Osteocyte (in vitro differentiated cells): ENCODE data around the gene SUMO3. TPM values are rescaled to one million over a fixed set of nuclear protein-coding genes. Genes with fewer than 3 reads are reported as not detected.

Experiments used
- DNase-seq: peaks from one replicate; pipeline ENCODE4 v3.0.0; 2021; ENCODE audit warnings: mixed read lengths; ENCODE audit not compliant: unreplicated experiment; ENCODE audit errors: extremely low spot score
- H3K27ac Mint-ChIP-seq: one replicate; pipeline ENCODE4 v1.8.0; 2021; ENCODE audit warnings: mild to moderate bottlenecking, mixed read lengths; ENCODE audit not compliant: unreplicated experiment
- H3K27me3 Mint-ChIP-seq: one replicate; pipeline ENCODE4 v1.8.0; 2021; ENCODE audit warnings: mixed read lengths; ENCODE audit not compliant: unreplicated experiment
- H3K36me3 Mint-ChIP-seq: one replicate; pipeline ENCODE4 v1.8.0; 2021; ENCODE audit warnings: mixed read lengths; ENCODE audit not compliant: unreplicated experiment
- H3K4me1 Mint-ChIP-seq: one replicate; pipeline ENCODE4 v1.8.0; 2021; ENCODE audit warnings: mixed read lengths; ENCODE audit not compliant: unreplicated experiment
- H3K4me3 Mint-ChIP-seq: one replicate; pipeline ENCODE4 v1.8.0; 2021; ENCODE audit warnings: mild to moderate bottlenecking, moderate library complexity, mixed read lengths; ENCODE audit not compliant: unreplicated experiment
- H3K9me3 Mint-ChIP-seq: one replicate; pipeline ENCODE4 v1.8.0; 2021; ENCODE audit warnings: mixed read lengths; ENCODE audit not compliant: unreplicated experiment
- CTCF ChIP-seq: fragments of 200-600 bp; sonication (generic); IDR thresholded peaks from 2 replicates; pipeline ENCODE4 v1.5.0; 2021; ENCODE audit warnings: antibody characterized with exemption, mild to moderate bottlenecking, moderate library complexity
- total RNA-seq: library from RNA; stranded (reverse); gene quantifications from 2 replicates; pipeline ENCODE4 v1.2.1, GENCODE V29; 2021

The SUMO3 gene
- total RNA-seq, 1 donor from 2014 or later = 69.6 TPM

- Mint-ChIP-seq H3K9me3 (no peaks in the 10 kb centered on the region), H3K4me3 (no peak overlapping the region), H3K27ac (no peak overlapping the region), H3K4me1 (peaks cover 12% of the 10 kb centered on the region), H3K36me3 (no peaks in the 10 kb centered on the region), H3K27me3 (peaks cover 4% of the 10 kb centered on the region)
- no peak for DNase-seq
- TF ChIP-seq CTCF = no peak
Observed at GRCh38 chr21:44836666-44837471, 19.0 kb upstream of the SUMO3 start.

- no peak for DNase-seq
- Mint-ChIP-seq H3K4me3 (no peak overlapping the region), H3K27me3 (peaks cover 2% of the 10 kb centered on the region)
Observed at GRCh38 chr21:44836349-44836665, 18.4 kb upstream of the SUMO3 start.

GRCh38 chr21:44835647-44835973, 17.7 kb upstream of the SUMO3 start:
- Mint-ChIP-seq H3K4me1 (peaks cover 12% of the 10 kb centered on the region), H3K27ac (no peak overlapping the region), H3K4me3 (no peak overlapping the region), H3K27me3 (peaks cover 6% of the 10 kb centered on the region), H3K9me3 (no peaks in the 10 kb centered on the region), H3K36me3 (no peaks in the 10 kb centered on the region)
- DNase-seq = no peak
- TF ChIP-seq CTCF = no peak

More at GRCh38 chr21:44836349-44836665, 18.4 kb upstream of the SUMO3 start:
- Mint-ChIP-seq H3K4me1 (peaks cover 12% of the 10 kb centered on the region), H3K9me3 (no peaks in the 10 kb centered on the region), H3K36me3 (no peaks in the 10 kb centered on the region), H3K27ac (no peak overlapping the region)
- no peak for TF ChIP-seq CTCF

- Mint-ChIP-seq H3K4me1 (peaks cover 12% of the 10 kb centered on the region), H3K9me3 (no peaks in the 10 kb centered on the region), H3K36me3 (no peaks in the 10 kb centered on the region), H3K27ac (no peak overlapping the region), H3K4me3 (no peak overlapping the region), H3K27me3 (peaks cover 6% of the 10 kb centered on the region)
- TF ChIP-seq CTCF = no peak
- no peak for DNase-seq
Observed at GRCh38 chr21:44834951-44835646, 17.2 kb upstream of the SUMO3 start.

GRCh38 chr21:44834231-44834950, 16.5 kb upstream of the SUMO3 start:
- Mint-ChIP-seq H3K9me3 (peaks cover 6% of the 10 kb centered on the region), H3K36me3 (no peaks in the 10 kb centered on the region), H3K4me3 (no peak overlapping the region), H3K27me3 (peaks cover 8% of the 10 kb centered on the region), H3K4me1 (peaks cover 12% of the 10 kb centered on the region), H3K27ac (no peak overlapping the region)
- DNase-seq = no peak
- no peak for TF ChIP-seq CTCF
